Measurements from ENCODE around the gene FCHSD2. TPM values are rescaled to one million over a fixed set of nuclear protein-coding genes. Genes with fewer than 3 reads are reported as not detected.
"Not testable (repeated sequence)": the region's sequence is repeated elsewhere in the genome, so short reads cannot be mapped to it uniquely, and the experiment has no call there.

FCHSD2 gene
- total and polyA plus RNA-seq, 2 donors (not counting 3 experiments of a cell fraction or from before 2014, with no cell fraction given) = 20.8 to 56.9 TPM

DNA sequence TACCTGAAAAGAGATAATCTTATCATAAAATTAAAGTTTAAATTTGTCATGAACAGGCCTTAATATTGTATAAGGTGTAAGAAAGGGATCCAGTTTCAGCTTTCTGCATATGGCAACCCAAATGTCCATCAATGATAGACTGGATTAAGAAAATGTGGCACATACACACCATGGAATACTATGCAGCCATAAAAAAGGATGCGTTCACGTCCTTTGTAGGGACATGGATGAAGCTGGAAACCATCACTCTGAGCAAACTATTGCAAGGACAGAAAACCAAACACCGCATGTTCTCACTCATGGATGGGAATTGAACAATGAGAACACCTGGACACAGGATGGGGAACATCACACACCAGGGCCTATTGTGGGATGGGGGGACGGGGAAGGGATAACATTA lies 18.2 kb downstream of the FCHSD2 start:
- dilution Hi-C loops (cut with MboI; ENCODE audit: extremely low pct_ligation_motif_present, low sequenced_read_pairs); FAIRE-seq: not testable (repeated sequence)

DNA sequence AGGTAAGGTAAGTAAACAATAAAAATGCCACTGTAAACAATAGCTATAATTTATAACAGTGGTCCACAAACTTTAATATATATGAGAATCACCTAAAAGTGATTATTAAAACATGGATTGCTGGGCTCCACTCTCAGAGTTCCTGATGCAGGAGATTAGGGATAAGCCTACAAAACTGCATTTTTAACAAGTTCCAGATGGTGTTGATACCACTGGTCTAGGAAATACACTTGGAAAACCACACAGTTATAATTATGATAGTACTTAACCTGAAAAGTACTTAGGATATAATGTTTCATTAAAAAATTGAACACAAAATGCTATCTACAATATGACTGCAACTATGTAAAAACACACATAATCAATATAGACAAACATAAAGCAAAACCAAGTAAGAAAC lies 20.4 kb downstream of the FCHSD2 start:
- no peaks in the 10 kb centered on the region for H3K36me3 ChIP-seq (ENCODE audit: control insufficient read depth in 2 of 2, extremely low read depth in 1 of 2, insufficient read depth in 2 of 2, low read length in 2 of 2)
- H3K4me3 ChIP-seq (replicated peaks in 1 of 3; ENCODE audit: insufficient read depth in 1 of 3, low read depth in 1 of 3, low read length in 3 of 3) = no peak overlapping the region
- no peak overlapping the region for H3K27ac ChIP-seq (ENCODE audit: insufficient read depth, low read depth, low read length)
- no peak for FAIRE-seq
- dilution Hi-C loops (cut with MboI; ENCODE audit: extremely low pct_ligation_motif_present, low sequenced_read_pairs) = no loop called here
- peaks cover 66% of the 10 kb centered on the region for H3K79me2 ChIP-seq (ENCODE audit: control insufficient read depth, insufficient read depth, low read length)
- no peak overlapping the region for H3K4me2 ChIP-seq (ENCODE audit: insufficient read depth, low read length)
- H4K20me1 ChIP-seq (replicated peaks; ENCODE audit: control insufficient read depth, extremely low read depth, insufficient read depth, low read length) = peaks cover 3% of the 10 kb centered on the region
- H3K27me3 ChIP-seq (ENCODE audit: control insufficient read depth in 2 of 2, insufficient read depth in 2 of 2, low read length in 2 of 2) = no peaks in the 10 kb centered on the region
- ChIA-PET CTCF (interaction anchor here (1.2 kb wide), 2 partner anchors 21 to 291 kb away, joined by 3 to 6 read pairs; partner anchors contain the start of gene FCHSD2), POLR2A (interaction anchor here (0.6 kb wide), 1 partner anchor 836 kb away, joined by 5 read pairs; no protein-coding TSS in a partner anchor)
- no peak overlapping the region for H3K9ac ChIP-seq (replicated peaks; ENCODE audit: extremely low read depth, insufficient read depth, low read length)
- no peak overlapping the region for H2AFZ ChIP-seq (ENCODE audit: low read depth, low read length)
- H3K4me1 ChIP-seq (ENCODE audit: control insufficient read depth, extremely low read depth, insufficient read depth, low read length) = no peaks in the 10 kb centered on the region
- no peaks in the 10 kb centered on the region for H3K9me3 ChIP-seq (replicated peaks; ENCODE audit: control insufficient read depth, insufficient read depth, low read length)
- no TSS peak for BruUV-seq (replicated peaks)
- H3K9me1 ChIP-seq (replicated peaks; ENCODE audit: control insufficient read depth, extremely low read depth, insufficient read depth, low read length) = no peaks in the 10 kb centered on the region
- DNase-seq (ENCODE audit: low read depth, low spot score) = no peak
- TF ChIP-seq GATA2 (IDR thresholded peaks at IDR 0.05; ENCODE audit: insufficient read depth, insufficient read length, low read depth, low read length) = no peak
- no peak for TF ChIP-seq JUN (IDR thresholded peaks at IDR 0.05; ENCODE audit: borderline replicate concordance, insufficient read depth, insufficient read length, low read depth)
- intact Hi-C loops (cut with micrococcal nuclease) = no loop called here

More for the DNA sequence above, 18.2 kb downstream of the FCHSD2 start:
- H3K27ac ChIP-seq (ENCODE audit: insufficient read depth, low read depth, low read length); H3K4me1 ChIP-seq (ENCODE audit: control insufficient read depth, extremely low read depth, insufficient read depth, low read length); H2AFZ ChIP-seq (ENCODE audit: low read depth, low read length); BruUV-seq (replicated peaks); H3K4me3 ChIP-seq (replicated peaks in 1 of 3; ENCODE audit: insufficient read depth in 1 of 3, low read depth in 1 of 3, low read length in 3 of 3); H3K9ac ChIP-seq (replicated peaks; ENCODE audit: extremely low read depth, insufficient read depth, low read length); H3K9me3 ChIP-seq (replicated peaks; ENCODE audit: control insufficient read depth, insufficient read depth, low read length); H4K20me1 ChIP-seq (replicated peaks; ENCODE audit: control insufficient read depth, extremely low read depth, insufficient read depth, low read length); DNase-seq (ENCODE audit: low read depth, low spot score); H3K27me3 ChIP-seq (ENCODE audit: control insufficient read depth in 2 of 2, insufficient read depth in 2 of 2, low read length in 2 of 2); intact Hi-C loops (cut with micrococcal nuclease); CTCF ChIA-PET; H3K4me2 ChIP-seq (ENCODE audit: insufficient read depth, low read length); POLR2A ChIA-PET; H3K9me1 ChIP-seq (replicated peaks; ENCODE audit: control insufficient read depth, extremely low read depth, insufficient read depth, low read length); H3K36me3 ChIP-seq (ENCODE audit: control insufficient read depth in 2 of 2, extremely low read depth in 1 of 2, insufficient read depth in 2 of 2, low read length in 2 of 2): not testable (repeated sequence)
- peaks cover 72% of the 10 kb centered on the region for H3K79me2 ChIP-seq (ENCODE audit: control insufficient read depth, insufficient read depth, low read length)

Data from endothelial cell of umbilical vein (primary cell).